A673 (cell line): ENCODE measurements around the gene HNRNPA1L2.
"Not testable (repeated sequence)": the region's sequence is repeated elsewhere in the genome, so short reads cannot be mapped to it uniquely, and the experiment has no call there.

Source experiments
- CTCF ChIP-seq: fragments of 300-800, 200-600 bp; sonication (generic); conservative IDR thresholded peaks from 2 replicates; pipeline ENCODE4 v1.5.1; 2017; ENCODE audit warnings: low read depth, mild to moderate bottlenecking, antibody characterized with exemption, low read length, moderate library complexity, mixed read lengths
- EZH2 ChIP-seq: fragments of 200-600 bp; sonication (generic); IDR thresholded peaks from 2 replicates; pipeline ENCODE4 v1.6.1; 2017; ENCODE audit warnings: borderline replicate concordance, low read depth, mild to moderate bottlenecking, mixed read lengths, antibody characterized with exemption, low read length; ENCODE audit not compliant: poor library complexity, severe bottlenecking

GRCh38 chr13:52606126-52606525 is 36.1 kb upstream of the HNRNPA1L2 start:
- TF ChIP-seq CTCF, EZH2: not testable (repeated sequence)
